ENCODE results near the gene TLE4.

TLE4 gene

DNA sequence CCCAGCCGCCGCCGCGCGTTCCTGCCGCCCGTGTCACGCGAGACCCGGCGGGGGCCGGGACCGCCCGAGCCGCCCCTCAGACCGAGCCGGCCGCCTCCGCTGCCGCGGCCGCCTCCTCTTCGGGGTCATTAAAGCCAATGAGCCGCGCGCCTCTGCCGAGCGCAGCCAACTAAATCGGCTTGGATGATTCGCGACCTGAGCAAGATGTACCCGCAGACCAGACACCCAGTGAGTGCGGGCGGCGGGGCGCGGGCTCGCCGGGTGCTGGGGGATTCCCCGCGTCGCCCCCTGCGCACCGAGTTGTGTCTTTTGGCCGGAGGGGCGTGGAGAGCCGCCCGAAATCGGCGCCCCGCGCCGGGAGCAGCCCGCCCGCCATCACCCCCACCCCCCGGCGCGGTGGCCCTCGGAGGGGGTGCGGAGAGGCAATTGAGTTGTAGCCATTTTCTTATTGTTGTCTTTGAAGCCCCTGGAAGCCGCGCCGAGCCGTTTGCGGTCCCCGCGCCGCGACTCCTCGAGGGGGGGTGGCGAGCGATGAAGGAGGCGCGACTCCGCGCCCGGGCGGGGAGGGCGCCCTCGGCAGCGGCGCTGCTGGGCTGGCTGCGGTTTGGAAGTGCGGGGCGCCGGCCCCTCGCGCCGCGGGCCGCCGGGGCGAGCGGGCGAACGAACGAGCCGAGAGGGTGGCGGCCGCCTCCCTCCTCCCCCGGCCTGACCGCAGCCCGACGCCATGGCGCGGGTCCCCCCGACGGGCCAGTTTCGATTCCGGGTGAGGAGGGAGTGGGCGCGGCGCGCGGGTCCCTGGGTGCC is 1.0 kb downstream of the TLE4 start:
- no peak for DNase-seq

DNA sequence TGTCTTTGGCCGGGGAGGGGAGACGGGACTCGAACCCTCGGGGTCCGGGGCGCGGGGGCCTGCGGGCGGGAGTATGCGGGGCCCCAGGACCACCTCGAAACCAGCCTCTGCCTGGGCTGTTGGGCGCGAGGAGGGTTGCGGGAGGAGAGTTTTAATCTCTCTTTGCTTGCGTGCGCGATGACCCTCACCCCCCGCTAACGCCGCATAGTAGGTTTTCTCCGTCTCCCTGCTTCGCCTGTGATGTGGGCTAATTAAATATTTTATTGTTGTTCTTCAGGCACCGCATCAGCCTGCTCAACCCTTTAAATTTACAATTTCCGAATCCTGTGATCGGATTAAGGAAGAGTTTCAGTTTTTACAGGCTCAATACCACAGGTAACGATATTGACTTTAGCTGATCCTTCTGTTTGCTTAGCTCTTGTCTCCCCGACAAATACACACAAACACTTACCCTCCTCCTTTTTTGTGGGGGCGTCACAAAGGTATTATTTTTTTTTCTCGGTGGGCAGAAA is 1.7 kb downstream of the TLE4 start:
- no peak for DNase-seq

DNA sequence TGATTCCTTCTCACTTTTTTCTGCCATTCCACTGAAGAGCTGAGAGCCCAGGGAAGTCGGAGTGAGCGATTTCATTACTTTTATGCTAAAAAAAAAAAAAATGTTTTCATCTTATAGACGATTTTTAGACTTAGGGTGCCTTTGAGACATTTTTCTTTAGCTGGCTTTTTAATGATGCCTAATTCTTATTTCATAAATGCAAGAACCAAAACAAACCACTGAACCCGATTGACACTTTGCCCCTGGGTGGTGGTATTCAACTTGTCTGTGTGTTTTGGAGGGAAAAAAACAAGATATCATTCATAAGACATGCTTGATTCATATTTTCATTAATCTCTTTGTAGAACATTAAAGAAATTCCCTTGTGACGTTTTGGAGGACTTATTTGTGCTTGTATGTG is 2.4 kb downstream of the TLE4 start:
- no peak for DNase-seq

DNA sequence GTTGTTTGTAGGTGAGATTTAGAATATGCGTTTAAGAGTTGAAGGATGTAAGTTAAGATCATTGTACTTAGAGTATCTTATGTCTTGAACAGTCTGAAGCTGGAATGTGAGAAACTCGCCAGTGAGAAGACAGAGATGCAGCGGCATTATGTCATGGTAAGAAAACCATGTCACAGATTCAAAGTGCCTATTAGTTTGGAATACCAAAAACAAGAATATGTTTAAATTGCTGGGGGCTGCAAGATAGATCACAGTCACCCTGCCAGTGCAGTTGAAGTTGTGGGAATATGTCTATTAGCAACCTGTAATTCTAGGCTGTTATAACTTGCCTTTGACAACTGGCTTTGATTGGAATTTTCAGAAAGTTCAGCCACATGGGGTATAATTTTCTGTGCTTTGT is 3.0 kb downstream of the TLE4 start:
- no peak for DNase-seq

DNA sequence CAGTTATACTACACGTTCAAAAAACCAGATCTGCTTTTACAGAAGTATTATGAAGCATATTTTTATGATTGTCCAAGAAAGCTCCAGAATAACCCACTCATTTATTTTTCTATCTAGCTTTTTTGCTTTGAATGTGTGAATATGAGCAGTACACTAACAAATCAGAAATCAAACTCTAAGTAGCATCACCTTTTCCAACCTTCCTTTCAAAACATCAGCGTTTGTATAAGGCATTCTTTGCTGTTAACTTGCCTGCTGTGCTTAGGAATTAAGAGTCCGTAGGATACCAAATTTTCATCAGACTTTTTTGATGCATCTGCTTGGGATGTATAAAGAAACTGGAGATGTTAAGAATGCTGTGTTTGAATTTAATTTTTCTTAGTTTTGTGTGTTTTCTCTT is 3.8 kb downstream of the TLE4 start:
- no peak for DNase-seq

DNA sequence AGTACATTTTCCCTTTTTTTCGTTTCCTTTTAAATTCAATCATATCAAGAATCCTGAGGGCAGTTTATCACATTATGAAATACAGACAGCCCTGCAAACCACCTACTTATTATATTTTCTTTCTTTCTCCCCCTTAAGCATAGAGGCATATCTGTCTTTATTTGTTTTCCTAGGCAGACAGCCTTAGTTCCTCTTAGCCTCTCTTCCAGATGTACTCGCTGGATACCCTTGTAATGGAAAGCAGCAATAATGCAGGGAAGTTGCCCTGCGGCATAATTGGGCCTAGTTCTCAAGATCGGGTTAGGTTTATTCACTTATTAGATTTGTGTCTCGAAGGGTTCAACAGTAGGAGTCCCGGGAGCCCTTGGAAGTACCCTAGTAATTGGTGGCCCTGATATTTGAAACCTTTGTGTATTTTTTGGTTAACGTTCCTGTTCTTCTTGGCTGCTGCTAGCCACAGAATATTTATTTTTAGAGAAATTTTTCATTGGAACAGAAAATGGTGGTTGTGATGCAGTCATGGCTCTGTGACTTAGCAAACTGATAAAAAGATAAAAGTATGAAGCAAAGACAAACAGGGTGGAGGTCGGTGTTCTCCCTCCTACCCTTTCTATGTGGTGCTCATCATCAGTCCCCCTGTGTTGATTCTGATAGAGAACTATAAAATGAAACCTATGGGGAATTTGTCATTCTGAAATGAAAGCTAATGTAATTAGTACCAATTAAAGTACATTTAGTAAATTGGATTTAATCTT is 6.4 kb downstream of the TLE4 start:
- DNase-seq: no peak

DNA sequence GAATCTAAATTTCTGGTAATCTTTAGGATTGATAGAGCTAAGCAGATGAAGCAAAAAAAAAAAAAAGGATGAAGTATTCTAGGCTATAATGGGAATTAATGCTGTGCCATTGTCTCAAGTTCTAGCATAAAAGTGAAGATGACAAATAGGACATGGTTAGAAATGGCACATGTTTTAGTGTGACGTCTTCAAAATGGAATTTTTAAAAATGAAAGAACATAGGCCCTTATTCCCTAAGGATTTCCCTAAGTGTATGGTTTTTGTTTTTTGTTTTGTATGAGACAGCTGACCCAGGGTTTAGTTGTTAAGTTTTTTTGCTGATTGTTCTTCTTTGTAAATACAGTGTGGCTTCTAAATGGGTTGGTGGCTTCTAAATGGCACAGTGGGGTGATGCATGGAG is 7.1 kb downstream of the TLE4 start:
- DNase-seq: no peak

DNA sequence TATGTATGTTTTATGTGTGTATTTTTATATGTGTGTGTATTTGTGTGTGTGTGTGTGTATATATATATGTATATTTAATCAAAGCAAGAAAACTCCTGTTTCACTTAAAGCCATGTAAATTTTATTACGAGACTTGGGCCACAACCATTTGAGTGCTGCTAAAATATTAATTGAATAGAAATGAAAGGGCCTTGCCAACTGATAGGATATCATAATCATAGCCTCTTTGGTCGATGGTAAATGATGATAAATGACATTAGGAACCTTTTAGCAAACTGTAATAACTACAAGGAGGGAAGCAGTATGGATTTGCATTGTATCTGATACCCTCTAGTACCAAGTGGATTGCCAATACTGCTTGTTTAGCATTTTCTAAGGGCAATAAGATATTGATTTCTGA is 7.9 kb downstream of the TLE4 start:
- no peak for DNase-seq

DNA sequence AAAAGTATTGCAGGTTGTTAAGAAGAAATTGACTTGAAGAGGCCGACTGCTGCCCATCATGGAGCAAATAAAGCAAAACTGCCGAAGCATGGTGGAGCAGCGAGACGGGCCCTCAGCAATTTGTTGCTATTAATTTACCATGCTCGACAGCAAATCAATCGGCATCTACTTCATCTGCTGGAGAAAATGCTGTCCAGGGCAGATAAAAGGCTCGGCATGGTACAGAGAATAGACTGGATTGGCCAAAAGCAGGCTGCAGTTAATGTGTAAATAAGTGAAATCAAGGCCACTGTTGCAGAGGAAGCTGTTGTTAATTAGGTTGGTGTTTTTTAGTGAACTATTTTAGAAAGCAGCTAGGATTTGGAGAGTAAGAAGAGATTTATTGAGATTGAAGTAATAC is 8.3 kb downstream of the TLE4 start:
- no peak for DNase-seq

DNA sequence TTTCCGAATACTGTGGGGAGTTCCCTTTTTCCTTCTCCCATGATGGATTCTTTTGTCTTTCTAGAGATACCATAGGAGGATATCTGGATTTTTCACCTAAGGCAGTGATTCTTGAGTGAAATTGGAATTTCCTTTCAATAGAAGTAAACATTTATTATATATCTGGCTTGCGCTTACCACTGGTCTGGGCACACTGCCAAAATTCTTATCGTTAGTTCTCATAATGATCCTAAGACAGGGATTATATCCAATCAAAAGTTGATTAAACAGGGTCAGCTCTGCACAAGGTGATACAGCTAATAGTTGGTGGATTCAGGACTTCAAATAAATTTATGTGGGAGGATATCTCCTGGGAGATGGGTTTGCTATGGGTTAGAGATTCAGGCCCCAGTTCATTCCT is 9.6 kb downstream of the TLE4 start:
- DNase-seq: no peak

DNA sequence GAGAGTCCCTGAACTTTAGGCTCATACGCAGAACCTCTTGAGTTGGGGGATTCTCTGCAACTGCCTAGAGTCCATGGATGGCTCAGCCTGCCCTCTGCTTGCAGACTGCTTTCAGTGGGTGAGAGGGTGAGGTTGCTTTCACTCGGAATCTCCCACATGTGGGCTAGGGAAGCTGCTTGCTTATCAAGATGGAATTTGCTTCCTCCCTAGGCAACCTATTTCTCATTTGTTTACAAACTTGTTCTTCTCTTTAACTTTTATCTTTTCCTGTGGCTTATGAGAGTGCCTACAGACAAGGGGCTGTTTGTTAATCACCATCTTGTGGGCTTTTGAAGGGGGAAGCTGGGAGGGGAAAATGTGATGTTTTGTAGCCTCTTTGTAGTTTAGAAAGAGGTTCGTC is 10.0 kb downstream of the TLE4 start:
- DNase-seq: no peak

DNA sequence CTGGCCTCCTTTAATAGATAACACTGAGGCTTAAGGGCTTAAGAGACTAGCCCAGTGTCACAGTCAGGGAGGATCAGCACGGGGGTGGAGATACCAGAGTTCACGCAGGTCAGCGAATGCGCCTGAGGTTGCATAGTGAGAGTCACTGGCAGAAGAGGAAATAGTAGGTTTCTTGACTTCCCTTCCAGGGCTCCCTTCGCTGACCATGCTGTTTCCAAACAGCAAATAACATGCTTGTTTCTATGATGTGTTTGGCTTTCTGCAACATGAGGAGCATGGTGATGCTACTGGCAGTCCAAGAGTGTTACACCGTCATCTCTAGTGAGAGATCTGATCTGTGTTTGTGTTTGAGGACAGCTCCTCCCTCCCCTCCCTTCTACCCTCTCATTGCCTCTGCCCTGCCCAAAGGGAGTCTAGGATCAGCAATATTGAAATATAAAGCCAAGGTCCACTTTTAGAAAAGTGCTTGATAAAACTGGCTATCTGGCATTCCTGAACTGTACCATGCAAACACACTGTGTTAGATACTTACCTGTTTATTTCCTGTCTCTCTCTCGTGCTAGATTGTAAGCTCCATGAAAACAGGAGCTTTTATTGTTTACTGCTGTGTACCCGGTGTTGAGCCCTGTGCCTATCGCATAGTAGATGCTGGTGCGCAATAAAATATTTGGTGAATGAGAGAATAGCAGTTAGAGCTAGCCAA is 12.3 kb downstream of the TLE4 start:
- no peak for DNase-seq

DNA sequence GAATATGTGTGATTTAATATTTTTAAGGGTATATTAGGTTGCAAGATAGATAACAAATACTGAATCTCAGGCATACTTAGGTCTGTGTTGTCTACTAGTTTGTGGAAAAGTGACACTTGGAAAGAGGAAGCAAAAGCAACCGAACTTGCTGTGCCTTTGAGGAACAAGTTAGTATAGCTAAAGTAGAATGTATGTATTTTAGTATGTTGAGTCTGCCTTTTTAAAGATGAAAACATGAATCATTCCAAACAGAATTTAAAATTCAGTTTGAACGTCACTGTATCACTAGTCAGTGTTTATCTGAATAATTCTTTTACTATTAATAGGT is 12.9 kb downstream of the TLE4 start:
- no peak for DNase-seq

DNA sequence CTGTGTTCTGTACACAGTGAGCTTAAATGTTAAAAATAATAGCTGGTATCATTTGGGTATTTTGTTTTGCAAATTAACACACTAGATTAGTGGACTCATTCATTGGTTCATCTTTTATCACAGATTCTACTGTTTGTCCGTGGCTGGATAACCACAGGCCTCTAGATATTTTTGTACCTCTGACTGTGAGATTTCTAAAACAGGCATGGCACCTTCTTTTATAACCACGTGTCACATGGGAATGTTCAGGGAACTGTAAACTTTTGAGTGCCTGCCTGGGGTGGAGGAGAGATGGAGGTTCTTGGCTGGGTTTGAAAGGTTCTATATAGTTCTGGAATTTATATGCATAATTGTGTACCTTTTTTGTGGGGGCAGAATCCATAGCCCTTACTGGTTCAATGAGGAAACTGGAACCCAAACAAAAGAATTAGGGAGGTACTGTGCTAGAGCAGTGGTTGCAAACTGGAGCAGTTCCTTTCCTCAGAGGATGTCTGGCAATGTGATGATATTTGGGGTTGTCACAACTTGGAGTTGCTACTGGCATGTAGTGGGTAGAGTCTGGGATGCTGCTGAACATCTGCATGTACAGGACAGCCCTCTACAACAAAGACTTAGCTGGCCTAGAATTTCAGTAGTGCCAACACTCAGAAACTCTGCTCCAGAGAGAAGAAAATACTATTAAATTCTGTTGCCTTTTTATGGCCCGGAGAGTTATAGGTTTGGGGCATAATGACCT is 16.9 kb downstream of the TLE4 start:
- no peak for DNase-seq

DNA sequence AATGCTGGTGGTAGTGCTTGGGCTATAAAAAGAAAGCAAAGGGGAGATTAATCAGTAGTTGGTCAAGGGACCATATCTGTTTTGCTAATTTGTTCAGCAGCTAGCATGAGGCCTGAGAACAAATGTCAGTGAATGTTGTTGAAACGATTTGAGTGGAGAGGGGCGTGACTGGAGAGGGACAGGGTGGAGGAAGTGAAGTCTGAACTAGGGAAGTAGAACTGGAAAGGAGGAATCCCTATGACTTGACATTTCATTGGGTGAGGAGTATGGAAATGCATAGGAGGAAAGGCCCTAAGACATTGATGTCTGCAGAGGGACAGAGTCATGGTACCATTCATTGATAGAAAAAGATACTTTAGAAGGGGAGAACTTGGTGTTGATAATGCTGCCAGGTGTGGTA is 19.7 kb downstream of the TLE4 start:
- no peak for DNase-seq

DNA sequence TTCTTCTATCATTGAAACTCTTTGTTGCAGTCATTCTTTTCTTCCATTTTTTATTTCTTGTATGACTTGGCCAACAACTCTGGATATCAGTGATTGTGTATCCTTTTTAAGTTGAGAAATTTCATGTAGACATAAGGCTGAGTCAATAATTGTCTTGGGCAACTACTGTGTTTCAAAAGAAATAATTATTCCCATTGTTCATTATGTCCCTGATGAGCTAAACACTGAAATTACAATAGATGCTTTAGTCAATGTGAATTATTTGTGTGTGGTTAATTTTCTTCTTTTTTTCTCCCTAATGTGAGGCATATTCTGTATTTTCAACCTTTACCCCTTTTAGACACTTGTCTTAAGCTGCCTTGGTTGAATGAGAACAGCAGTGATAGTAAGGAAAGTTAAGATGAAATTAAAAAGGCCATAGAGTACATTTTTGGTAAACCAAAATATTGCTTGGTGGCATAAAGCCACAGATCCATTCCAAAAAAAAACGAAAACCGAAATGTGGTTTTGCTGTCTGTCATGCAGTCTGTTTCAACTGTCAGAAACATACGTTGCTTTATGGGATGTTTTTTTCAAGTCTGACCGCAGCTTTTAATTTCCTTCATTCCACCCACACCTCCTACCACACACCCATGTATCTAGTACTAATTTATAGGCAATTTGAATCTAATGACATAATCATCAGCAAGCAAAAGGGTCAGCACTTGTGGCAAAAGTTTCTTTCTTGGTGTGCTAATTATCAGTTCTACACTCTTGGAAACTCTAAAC is 21.1 kb downstream of the TLE4 start:
- DNase-seq: no peak

DNA sequence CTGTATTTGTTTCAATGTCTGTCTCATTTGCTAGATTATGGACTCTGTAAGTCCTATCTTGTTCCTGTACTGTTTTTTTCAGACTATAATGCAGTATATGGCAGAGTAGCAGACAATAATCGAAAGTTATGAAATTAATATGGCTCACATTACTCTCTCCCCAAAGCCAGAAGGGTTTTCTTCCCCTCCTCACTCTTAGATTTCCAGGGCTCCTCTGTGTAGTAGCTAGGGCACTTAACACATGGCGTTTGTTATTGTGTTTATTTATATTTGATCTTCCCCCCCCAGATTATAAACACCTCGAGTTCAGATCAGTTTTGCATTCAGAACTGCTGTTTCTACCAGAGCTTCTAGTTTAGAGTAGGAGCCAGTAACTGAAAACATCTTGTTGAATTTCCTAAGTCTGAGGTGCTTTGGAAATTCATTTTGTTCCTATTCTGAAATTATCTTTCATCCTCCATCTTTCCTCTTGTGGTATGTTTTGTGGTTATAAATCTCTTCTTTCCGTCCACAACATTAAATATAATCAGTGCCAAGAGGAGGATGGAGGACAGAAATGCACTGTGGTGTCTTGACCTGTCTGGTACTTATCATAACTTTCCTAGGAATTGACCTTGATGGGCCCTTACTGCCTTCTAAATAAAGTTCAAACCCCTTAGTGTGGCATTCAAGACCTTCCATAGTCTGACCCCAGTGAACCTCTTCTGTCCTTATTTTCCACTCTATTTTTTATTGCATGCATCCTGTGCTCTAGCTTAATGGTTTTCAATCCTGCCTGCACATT is 27.0 kb downstream of the TLE4 start:
- DNase-seq: no peak

DNA sequence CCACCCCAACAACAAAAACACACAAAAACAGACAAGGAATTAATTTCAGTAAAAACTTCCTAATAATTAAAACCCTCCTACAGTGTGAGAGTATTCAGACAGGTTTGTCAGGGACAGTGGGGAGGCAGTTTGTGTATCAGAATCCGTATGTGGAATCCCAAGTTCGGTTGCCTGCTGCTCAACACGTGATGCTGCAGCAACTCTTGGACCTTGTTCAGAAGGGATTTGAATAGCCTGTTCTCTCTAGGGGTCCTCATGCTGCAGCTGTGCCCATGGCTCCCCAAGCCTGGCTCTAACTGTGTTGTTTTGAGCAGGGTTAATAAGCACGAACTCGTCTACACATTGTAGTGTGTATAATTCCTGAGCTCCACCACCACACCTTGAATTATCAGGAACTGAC is 28.7 kb downstream of the TLE4 start:
- no peak for DNase-seq

DNA sequence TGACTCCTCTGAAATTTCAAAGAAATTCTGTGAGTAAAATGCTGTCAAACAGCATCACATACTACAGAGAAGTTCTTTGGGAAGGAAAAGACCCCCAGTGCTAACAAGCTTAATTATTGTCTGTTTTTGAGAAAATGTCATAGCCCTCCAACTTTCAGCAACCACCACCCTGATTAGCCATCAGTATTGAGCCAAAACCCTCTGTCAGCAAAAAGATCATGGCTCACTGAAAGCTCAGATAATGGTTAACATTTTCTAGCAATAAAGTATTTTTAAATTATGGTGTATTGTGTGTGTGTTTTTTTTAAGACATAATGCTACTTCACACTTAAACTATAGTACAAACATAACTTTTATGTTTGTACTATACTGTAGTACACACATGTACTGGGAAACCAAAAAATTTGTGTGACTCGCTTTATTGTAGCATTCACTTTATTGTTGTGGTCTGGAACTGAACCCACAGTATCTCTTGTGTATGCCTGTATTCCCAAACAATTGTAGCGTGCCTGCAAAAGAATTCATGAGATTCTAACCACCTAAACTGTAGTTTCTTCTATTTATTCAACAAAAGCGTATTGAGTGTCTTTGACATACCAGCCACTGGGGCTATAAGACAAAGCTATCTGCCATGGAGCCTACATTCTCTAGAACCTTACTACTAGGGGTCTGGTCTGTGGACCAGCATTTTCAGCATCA is 31.6 kb downstream of the TLE4 start:
- DNase-seq: no peak

DNA sequence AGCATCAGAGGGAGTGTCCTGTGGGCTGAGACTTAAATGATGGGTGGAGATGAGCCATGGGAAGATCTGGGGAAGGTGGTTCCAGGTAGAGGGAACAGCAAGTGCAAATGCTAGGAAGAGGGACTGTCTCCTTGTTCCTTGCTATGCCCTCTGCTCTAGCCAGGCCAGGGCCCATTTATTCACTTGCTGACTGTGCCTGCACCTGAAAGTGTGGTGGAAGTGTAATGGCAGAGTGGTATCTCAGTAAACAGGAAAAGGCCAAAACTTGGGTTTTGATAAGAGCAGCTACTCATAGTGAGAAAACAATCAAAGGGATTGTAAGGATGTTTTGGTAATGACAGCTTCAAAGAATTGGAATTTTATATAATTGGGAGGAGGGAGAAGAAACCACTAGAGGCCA is 32.4 kb downstream of the TLE4 start:
- DNase-seq: no peak

Data from NCI-H2081 treated with DMSO at 0.1 percent for 48 hours (cell line).